Ishikawa (cell line): ENCODE results near the gene COG3.

ENCODE experiments used
- CEBPB ChIP-seq: IDR thresholded peaks from 2 replicates; pipeline ENCODE4 v1.6.1; 2012
- CREB1 ChIP-seq: IDR thresholded peaks from 2 replicates; pipeline ENCODE4 v1.6.1; 2012; ENCODE audit warnings: low read depth
- EGR1 ChIP-seq: IDR thresholded peaks from 2 replicates; pipeline ENCODE4 v1.6.1; 2012
- EP300 ChIP-seq: IDR thresholded peaks from 2 replicates; pipeline ENCODE4 v1.6.1; 2012; ENCODE audit warnings: borderline replicate concordance
- RAD21 ChIP-seq: IDR thresholded peaks from 2 replicates; pipeline ENCODE4 v1.6.1; 2012; ENCODE audit warnings: low read depth
- TAF1 ChIP-seq: IDR thresholded peaks from 2 replicates; pipeline ENCODE4 v1.6.1; 2012; ENCODE audit warnings: low read depth, mild to moderate bottlenecking
- TEAD4 ChIP-seq: IDR thresholded peaks from 2 replicates; pipeline ENCODE4 v1.6.1; 2012
- YY1 ChIP-seq: IDR thresholded peaks from 2 replicates; pipeline ENCODE4 v1.6.1; 2012; ENCODE audit warnings: low read depth
- TF ChIP-seq, protein P1 (sequence below): IDR thresholded peaks from 2 replicates; pipeline ENCODE4 v1.6.1; 2012
- TF ChIP-seq, protein P2 (sequence below): IDR thresholded peaks from 2 replicates; pipeline ENCODE4 v1.6.1; 2012; ENCODE audit warnings: low read depth, mild to moderate bottlenecking

DNA sequence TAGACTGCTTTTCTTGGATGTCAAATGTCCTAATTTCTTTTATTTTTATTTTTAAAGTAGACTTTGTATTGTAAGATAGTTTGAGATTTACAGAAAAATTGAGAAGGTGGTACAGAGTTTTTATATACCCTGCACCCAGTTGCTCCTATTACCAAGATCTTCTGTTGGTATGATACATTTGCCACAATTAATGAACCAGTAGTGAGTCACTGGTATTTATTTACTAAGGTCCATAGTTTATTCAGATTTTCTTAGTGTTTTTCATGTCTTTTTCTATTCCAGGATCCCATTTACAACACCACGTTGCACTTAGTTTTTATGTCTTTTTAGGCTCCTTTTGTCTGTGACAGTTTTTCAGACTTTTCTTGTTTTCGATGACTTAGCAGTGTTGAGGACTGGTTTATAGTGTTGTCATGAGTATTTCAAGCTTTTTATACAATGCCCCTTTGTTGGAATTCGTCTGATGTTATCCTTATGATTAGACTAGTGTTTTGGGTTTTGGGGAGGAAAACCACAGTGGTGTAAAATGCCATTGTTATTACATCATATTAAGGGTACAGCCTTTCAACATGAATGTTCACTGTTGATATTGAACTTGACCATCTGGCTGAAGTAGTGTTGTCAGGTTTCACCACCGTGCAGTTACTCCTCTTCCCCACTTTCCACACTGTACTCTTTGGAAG, 35.9 kb downstream of the COG3 start:
- TF ChIP-seq CEBPB = no peak
- no peak for TF ChIP-seq RAD21
- no peak for TF ChIP-seq EGR1
- TF ChIP-seq TAF1 = no peak
- TF ChIP-seq, protein P1, sequence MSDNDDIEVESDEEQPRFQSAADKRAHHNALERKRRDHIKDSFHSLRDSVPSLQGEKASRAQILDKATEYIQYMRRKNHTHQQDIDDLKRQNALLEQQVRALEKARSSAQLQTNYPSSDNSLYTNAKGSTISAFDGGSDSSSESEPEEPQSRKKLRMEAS = no peak
- TF ChIP-seq, protein P2, sequence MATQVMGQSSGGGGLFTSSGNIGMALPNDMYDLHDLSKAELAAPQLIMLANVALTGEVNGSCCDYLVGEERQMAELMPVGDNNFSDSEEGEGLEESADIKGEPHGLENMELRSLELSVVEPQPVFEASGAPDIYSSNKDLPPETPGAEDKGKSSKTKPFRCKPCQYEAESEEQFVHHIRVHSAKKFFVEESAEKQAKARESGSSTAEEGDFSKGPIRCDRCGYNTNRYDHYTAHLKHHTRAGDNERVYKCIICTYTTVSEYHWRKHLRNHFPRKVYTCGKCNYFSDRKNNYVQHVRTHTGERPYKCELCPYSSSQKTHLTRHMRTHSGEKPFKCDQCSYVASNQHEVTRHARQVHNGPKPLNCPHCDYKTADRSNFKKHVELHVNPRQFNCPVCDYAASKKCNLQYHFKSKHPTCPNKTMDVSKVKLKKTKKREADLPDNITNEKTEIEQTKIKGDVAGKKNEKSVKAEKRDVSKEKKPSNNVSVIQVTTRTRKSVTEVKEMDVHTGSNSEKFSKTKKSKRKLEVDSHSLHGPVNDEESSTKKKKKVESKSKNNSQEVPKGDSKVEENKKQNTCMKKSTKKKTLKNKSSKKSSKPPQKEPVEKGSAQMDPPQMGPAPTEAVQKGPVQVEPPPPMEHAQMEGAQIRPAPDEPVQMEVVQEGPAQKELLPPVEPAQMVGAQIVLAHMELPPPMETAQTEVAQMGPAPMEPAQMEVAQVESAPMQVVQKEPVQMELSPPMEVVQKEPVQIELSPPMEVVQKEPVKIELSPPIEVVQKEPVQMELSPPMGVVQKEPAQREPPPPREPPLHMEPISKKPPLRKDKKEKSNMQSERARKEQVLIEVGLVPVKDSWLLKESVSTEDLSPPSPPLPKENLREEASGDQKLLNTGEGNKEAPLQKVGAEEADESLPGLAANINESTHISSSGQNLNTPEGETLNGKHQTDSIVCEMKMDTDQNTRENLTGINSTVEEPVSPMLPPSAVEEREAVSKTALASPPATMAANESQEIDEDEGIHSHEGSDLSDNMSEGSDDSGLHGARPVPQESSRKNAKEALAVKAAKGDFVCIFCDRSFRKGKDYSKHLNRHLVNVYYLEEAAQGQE = no peak
- TF ChIP-seq EP300 = no peak
- no peak for TF ChIP-seq TEAD4
- TF ChIP-seq CREB1 = no peak
- TF ChIP-seq YY1 = no peak
